DOHH2 (cell line): Measurements from ENCODE around the gene CUL3.

Experiments used
- EZH2phosphoT487 ChIP-seq: fragments of 200-600 bp; sonication (generic); IDR thresholded peaks from 2 replicates; pipeline ENCODE4 v1.6.1; 2017; ENCODE audit warnings: borderline replicate concordance, mild to moderate bottlenecking, antibody characterized with exemption, low read length, moderate library complexity, mixed read lengths
- TF ChIP-seq, protein P1 (sequence below): fragments of 200-600 bp; sonication (generic); IDR thresholded peaks from one replicate; pipeline ENCODE4 v1.5.1; 2014; ENCODE audit warnings: antibody characterized with exemption, mild to moderate bottlenecking, low read depth, low read length; ENCODE audit not compliant: poor library complexity, severe bottlenecking

DNA sequence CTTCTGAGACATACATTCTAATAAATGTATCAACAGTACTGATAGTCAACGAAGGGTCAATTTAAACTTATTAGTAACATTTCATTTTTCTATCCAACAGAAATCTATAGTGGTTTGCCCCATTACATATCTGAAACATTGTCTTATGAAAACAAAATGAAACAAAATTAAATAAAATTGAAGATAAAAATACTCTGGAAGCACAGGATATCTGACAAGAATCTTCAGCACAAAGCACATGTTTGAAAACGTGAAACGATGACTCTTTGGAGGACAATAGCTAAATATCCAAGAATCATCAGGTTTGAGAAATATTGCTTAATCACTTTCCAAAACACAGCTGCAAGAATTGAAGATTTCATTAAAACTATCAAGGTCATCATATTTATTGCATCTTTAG, 112.3 kb downstream of the CUL3 start:
- TF ChIP-seq, protein P1, sequence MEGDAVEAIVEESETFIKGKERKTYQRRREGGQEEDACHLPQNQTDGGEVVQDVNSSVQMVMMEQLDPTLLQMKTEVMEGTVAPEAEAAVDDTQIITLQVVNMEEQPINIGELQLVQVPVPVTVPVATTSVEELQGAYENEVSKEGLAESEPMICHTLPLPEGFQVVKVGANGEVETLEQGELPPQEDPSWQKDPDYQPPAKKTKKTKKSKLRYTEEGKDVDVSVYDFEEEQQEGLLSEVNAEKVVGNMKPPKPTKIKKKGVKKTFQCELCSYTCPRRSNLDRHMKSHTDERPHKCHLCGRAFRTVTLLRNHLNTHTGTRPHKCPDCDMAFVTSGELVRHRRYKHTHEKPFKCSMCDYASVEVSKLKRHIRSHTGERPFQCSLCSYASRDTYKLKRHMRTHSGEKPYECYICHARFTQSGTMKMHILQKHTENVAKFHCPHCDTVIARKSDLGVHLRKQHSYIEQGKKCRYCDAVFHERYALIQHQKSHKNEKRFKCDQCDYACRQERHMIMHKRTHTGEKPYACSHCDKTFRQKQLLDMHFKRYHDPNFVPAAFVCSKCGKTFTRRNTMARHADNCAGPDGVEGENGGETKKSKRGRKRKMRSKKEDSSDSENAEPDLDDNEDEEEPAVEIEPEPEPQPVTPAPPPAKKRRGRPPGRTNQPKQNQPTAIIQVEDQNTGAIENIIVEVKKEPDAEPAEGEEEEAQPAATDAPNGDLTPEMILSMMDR = no peak
- no peak for TF ChIP-seq EZH2phosphoT487
